IMR-90 (cell line): Measurements from ENCODE around the gene RPP40. TPM values are rescaled to one million over a fixed set of nuclear protein-coding genes. Genes with fewer than 3 reads are reported as not detected.

ENCODE experiments used
- ATAC-seq: fragments of 200-7000 bp; cut with Tn5 transposase; 2 replicates; pipeline ENCODE4 v1.9.1; 2020; ENCODE audit warnings: low read depth, mild to moderate bottlenecking, moderate library complexity
- BruUV-seq: library from RNA; stranded (reverse); fragments of 400-500 nt; replicated peaks from 2 replicates; lab custom pipeline; 2021; lab: Mats Ljungman, UMichigan
- CTCF ChIA-PET: fragments of 300-600 bp; formaldehyde crosslinking; extraction: SDS; loops from one replicate; lab custom pipeline; 2021; ENCODE audit warnings: antibody characterized with exemption; lab: Yijun Ruan, JAX
- POLR2A ChIA-PET: fragments of 300-600 bp; sonication (Branson Sonifier 250); formaldehyde crosslinking; loops from one replicate; lab custom pipeline; 2022; ENCODE audit warnings: antibody characterized with exemption; ENCODE audit not compliant: unreplicated experiment; lab: Charles Lee
- DNase-seq: peaks from one replicate; pipeline ENCODE4 v3.0.0; 2013
- H2AFZ ChIP-seq: replicated peaks from 2 replicates; pipeline ENCODE3; 2013; ENCODE audit warnings: low read length, mild to moderate bottlenecking; ENCODE audit not compliant: poor library complexity
- H2AK5ac ChIP-seq: 2 replicates; pipeline ENCODE4 v1.6.1; 2013; ENCODE audit warnings: low read depth, low read length, inconsistent platforms
- H2AK9ac ChIP-seq: replicated peaks from 2 replicates; pipeline ENCODE3; 2013; ENCODE audit warnings: mild to moderate bottlenecking, low read depth, low read length, moderate library complexity; ENCODE audit not compliant: poor library complexity
- H2BK120ac ChIP-seq: 2 replicates; pipeline ENCODE4 v1.6.1; 2013; ENCODE audit warnings: low read depth, low read length, inconsistent platforms
- H2BK15ac ChIP-seq: 3 replicates; pipeline ENCODE4 v1.6.1; 2013; ENCODE audit warnings: low read depth, low read length, inconsistent platforms
- H2BK20ac ChIP-seq: 2 replicates; pipeline ENCODE4 v1.6.1; 2013; ENCODE audit warnings: low read depth, mild to moderate bottlenecking, inconsistent platforms, low read length, moderate library complexity
- H2BK5ac ChIP-seq: 2 replicates; pipeline ENCODE4 v1.6.1; 2013; ENCODE audit warnings: mild to moderate bottlenecking, low read depth, low read length, inconsistent platforms; ENCODE audit not compliant: poor library complexity, severe bottlenecking
- H3K14ac ChIP-seq: replicated peaks from 2 replicates; pipeline ENCODE4 v1.6.1; 2013; ENCODE audit warnings: low read depth, low read length, inconsistent platforms
- H3K18ac ChIP-seq: 2 replicates; pipeline ENCODE4 v1.6.1; 2013; ENCODE audit warnings: low read depth, low read length, control low read depth
- H3K23ac ChIP-seq: 2 replicates; pipeline ENCODE4 v1.6.1; 2013; ENCODE audit warnings: low read depth, low read length, inconsistent platforms
- H3K27ac ChIP-seq: 2 replicates; pipeline ENCODE4 v1.5.1; 2013; ENCODE audit warnings: mild to moderate bottlenecking, control low read depth, low read length; ENCODE audit not compliant: insufficient read depth
- H3K27me3 ChIP-seq: 2 replicates; pipeline ENCODE4 v1.6.1; 2013; ENCODE audit warnings: low read length; ENCODE audit not compliant: control insufficient read depth, insufficient read depth
- H3K36me3 ChIP-seq: 2 replicates; pipeline ENCODE4 v1.6.1; 2013; ENCODE audit warnings: low read length, mixed read lengths; ENCODE audit not compliant: control insufficient read depth, insufficient read depth
- H3K4ac ChIP-seq: 2 replicates; pipeline ENCODE4 v1.6.1; 2013; ENCODE audit warnings: low read depth, low read length, inconsistent platforms
- H3K4me1 ChIP-seq: 2 replicates; pipeline ENCODE4 v1.6.1; 2013; ENCODE audit warnings: low read length, mixed read lengths; ENCODE audit not compliant: control insufficient read depth, insufficient read depth
- H3K4me2 ChIP-seq: 2 replicates; pipeline ENCODE4 v1.6.1; 2013; ENCODE audit warnings: low read depth, mild to moderate bottlenecking, control low read depth, low read length, moderate library complexity
- H3K4me3 ChIP-seq: 2 replicates; pipeline ENCODE4 v1.5.1; 2013; ENCODE audit warnings: low read depth, mild to moderate bottlenecking, control low read depth, low read length, moderate library complexity; ENCODE audit not compliant: insufficient read depth
- H3K56ac ChIP-seq: 2 replicates; pipeline ENCODE4 v1.6.1; 2013; ENCODE audit warnings: low read length, inconsistent platforms; ENCODE audit not compliant: insufficient read depth; ENCODE audit errors: extremely low read depth
- H3K79me1 ChIP-seq, 2 experiments: 2 replicates each; pipeline ENCODE4 v1.6.1; 2013; ENCODE audit warnings: low read length in 2 of 2, inconsistent platforms in 1 of 2, low read depth in 1 of 2
- H3K9ac ChIP-seq: 2 replicates; pipeline ENCODE4 v1.6.1; 2013; ENCODE audit warnings: low read depth, low read length, control low read depth
- H3K9me1 ChIP-seq: 2 replicates; pipeline ENCODE4 v1.6.1; 2013; ENCODE audit warnings: low read length, inconsistent platforms; ENCODE audit not compliant: insufficient read depth
- H3K9me3 ChIP-seq: 2 replicates; pipeline ENCODE4 v1.6.1; 2013; ENCODE audit warnings: low read length; ENCODE audit not compliant: control insufficient read depth, insufficient read depth
- H4K20me1 ChIP-seq: 2 replicates; pipeline ENCODE4 v1.6.1; 2013; ENCODE audit warnings: low read length, inconsistent platforms; ENCODE audit not compliant: insufficient read depth
- H4K5ac ChIP-seq: 2 replicates; pipeline ENCODE4 v1.6.1; 2013; ENCODE audit warnings: mild to moderate bottlenecking, low read depth, low read length, control low read depth
- H4K8ac ChIP-seq, 2 experiments: 2 replicates each; pipeline ENCODE4 v1.6.1; 2013; ENCODE audit warnings: low read depth in 2 of 2, low read length in 2 of 2, control low read depth in 1 of 2, inconsistent platforms in 1 of 2
- H4K91ac ChIP-seq: 2 replicates; pipeline ENCODE4 v1.6.1; 2013; ENCODE audit warnings: low read depth, low read length, inconsistent platforms; ENCODE audit not compliant: insufficient read depth
- BHLHE40 ChIP-seq: fragments of 150-350 bp; IDR thresholded peaks from 2 replicates; pipeline ENCODE4 v1.6.1; 2016; ENCODE audit warnings: mild to moderate bottlenecking, low read depth, low read length
- MAZ ChIP-seq: IDR thresholded peaks from 2 replicates; pipeline ENCODE4 v1.6.1; 2012; ENCODE audit warnings: low read depth, mild to moderate bottlenecking, low read length, improper control_type of control experiment, moderate library complexity, borderline replicate concordance
- WGBS, 2 experiments: methylation state at CpG; one replicate each; pipeline versions ENCODE4 v1.1.5 to v1.1.7; 2013; ENCODE audit warnings: missing lambda C conversion rate in 2 of 2; ENCODE audit not compliant: insufficient read length in 1 of 2; ENCODE audit errors: extremely low coverage in 2 of 2; 5-methylcytosine and 5-hydroxymethylcytosine counted together
- dilution Hi-C: fragments of 300-500 bp; cut with HindIII; formaldehyde crosslinking; loops from one replicate; pipeline ENCODE4 v1.14.3; 2018; ENCODE audit warnings: low sequenced_read_pairs; ENCODE audit not compliant: unreplicated experiment
- in situ Hi-C: fragments of 300-500 bp; cut with MboI; formaldehyde crosslinking; loops from 3 replicates; pipeline ENCODE4 v1.14.3; 2019; ENCODE audit warnings: low sequenced_read_pairs, inconsistent platforms, mixed read lengths
- intact Hi-C: fragments of 100-400 bp; cut with micrococcal nuclease; formaldehyde crosslinking; loops from 2 replicates; pipeline ENCODE4 v1.10.0; 2022
- polyA plus RNA-seq, 3 experiments: library from polyadenylated mRNA; depleted of rRNA; stranded (reverse); fragments of >200 nt; gene quantifications; 2 replicates each; pipeline ENCODE4 v1.2.3, GENCODE V29; 2012; ENCODE audit warnings: low replicate concordance in 1 of 3
- total RNA-seq: library from RNA; depleted of rRNA; stranded (reverse); fragments of >200 nt; gene quantifications from 2 replicates; pipeline ENCODE4 v1.2.3, GENCODE V29; 2012

RPP40 gene
- total and polyA plus RNA-seq, 2 of the 4 experiments (the other 2 are of a cell fraction): 8.1 to 22.2 TPM

GRCh38 chr6:4958624-4959023 is 45.2 kb downstream of the RPP40 start:
- WGBS, 2 experiments: no CpG with 5 or more reads among the region's 3 CpGs
- H3K79me1 ChIP-seq: no peaks in the 10 kb centered on the region
- H4K20me1 ChIP-seq: 0 out of 2 replicates have a peak, but pooled peaks cover 3% of the 10 kb centered on the region
- H2AK9ac ChIP-seq: no peak overlapping the region
- H3K4me3 ChIP-seq: no peak overlapping the region
- H2BK5ac ChIP-seq: no peak overlapping the region
- H3K9ac ChIP-seq: no peak overlapping the region
- H3K9me1 ChIP-seq: no peaks in the 10 kb centered on the region; the same call in 1 of the 2 replicates
- in situ Hi-C loops (no loop called here), intact Hi-C loops (no loop called here), dilution Hi-C loops (no loop called here)
- no peak overlapping the region for H3K4ac ChIP-seq
- H3K27me3 ChIP-seq: no peaks in the 10 kb centered on the region
- no peak overlapping the region for H3K4me2 ChIP-seq
- H4K8ac ChIP-seq: no peak overlapping the region
- H2BK120ac ChIP-seq: no peak overlapping the region
- H3K36me3 ChIP-seq: peaks cover 7% of the 10 kb centered on the region
- H3K27ac ChIP-seq: no peak overlapping the region
- H2AK5ac ChIP-seq: no peak overlapping the region
- BruUV-seq: no TSS peak
- no peak for TF ChIP-seq MAZ
- TF ChIP-seq BHLHE40: no peak
- H3K18ac ChIP-seq: no peak overlapping the region
- no peak overlapping the region for H4K91ac ChIP-seq
- H3K9me3 ChIP-seq: no peaks in the 10 kb centered on the region
- DNase-seq: no peak
- no peak for ATAC-seq
- no peak overlapping the region for H4K5ac ChIP-seq
- no peak overlapping the region for H3K56ac ChIP-seq
- no peaks in the 10 kb centered on the region for H3K4me1 ChIP-seq
- no peak overlapping the region for H2AFZ ChIP-seq
- ChIA-PET CTCF (interaction anchor here (0.6 kb wide), 1 partner anchor 15 kb away, joined by 4 read pairs; no protein-coding TSS in a partner anchor), POLR2A (no interaction called here)
- no peak overlapping the region for H3K14ac ChIP-seq
- H3K23ac ChIP-seq: no peak overlapping the region
- H2BK15ac ChIP-seq: no peak overlapping the region
- H2BK20ac ChIP-seq: no peak overlapping the region
